ENCODE results near the gene KMT2C. TPM values are rescaled to one million over a fixed set of nuclear protein-coding genes. Genes with fewer than 3 reads are reported as not detected.
A peak's percentile ranks its signal among the peaks of the same experiment; 100 is the strongest.

Gene KMT2C
- total RNA-seq, 5 donors from 2014 or later (not counting 1 experiment from before 2014, with no cell fraction given) = 90.8 to 134 (median 116) TPM

DNA sequence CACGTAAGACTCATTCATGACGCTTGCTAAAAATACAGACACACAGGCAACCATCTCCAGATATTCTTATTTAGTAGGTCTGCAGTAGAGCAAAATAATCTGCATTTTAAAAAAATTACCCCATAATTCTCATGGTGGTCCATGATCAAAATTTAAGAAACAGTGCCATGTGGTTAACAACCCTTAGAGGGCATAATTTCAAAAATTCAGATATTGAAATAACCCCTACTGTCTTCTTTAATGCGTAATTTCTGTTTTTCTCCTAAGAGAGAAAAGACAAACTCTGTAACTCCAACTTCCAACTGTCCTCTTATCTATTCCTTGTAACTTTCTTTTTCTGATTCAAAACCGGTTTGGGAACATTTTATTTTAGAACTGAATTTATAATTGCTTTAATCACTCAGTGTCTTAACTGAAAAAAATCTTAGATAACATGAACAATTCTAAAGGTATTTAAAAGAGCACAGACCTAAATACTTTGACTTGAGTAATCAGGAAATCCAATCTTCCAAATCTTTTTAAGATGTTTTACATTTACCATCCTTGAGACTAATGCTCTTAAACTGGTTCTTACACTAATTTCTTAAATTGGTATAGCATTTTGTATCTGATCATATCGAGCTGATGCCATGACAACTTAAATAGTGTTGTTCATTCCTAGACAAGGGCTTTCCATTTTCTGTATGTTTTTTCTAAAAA lies 262.3 kb downstream of the KMT2C start:
- peaks cover 0 to 8% (median 2%) of the 10 kb centered on the region in 3 donors for H3K4me1 Mint-ChIP-seq
- 100% methylated on average over 1 of the region's 5 CpGs for WGBS (ENCODE audit: insufficient coverage)
- ChIA-PET CTCF (no interaction called here), POLR2A (no interaction called here)
- H3K27me3 Mint-ChIP-seq = no peaks in the 10 kb centered on the region
- Histone ChIP-seq H3K9me3 (no peaks in the 10 kb centered on the region), H3K4me1 (ENCODE audit: control insufficient read depth in 1 of 2, extremely low read depth in 1 of 2, insufficient read depth in 2 of 2, low read length in 2 of 2) (no peaks in the 10 kb centered on the region), H3K27ac (ENCODE audit: low read length) (no peak overlapping the region), H3K4me3 (ENCODE audit: control insufficient read depth in 1 of 2, extremely low read depth in 1 of 2, low read length in 1 of 2) (no peak overlapping the region), H3K27me3 (replicated peaks in 1 of 2; ENCODE audit: control insufficient read depth in 2 of 2, extremely low read depth in 1 of 2, insufficient read depth in 2 of 2, low read length in 1 of 2) (no peaks in the 10 kb centered on the region), H3K36me3 (ENCODE audit: control insufficient read depth in 2 of 2, extremely low read depth in 1 of 2, insufficient read depth in 1 of 2, low read length in 1 of 2) (peaks cover 20 to 67% of the 10 kb centered on the region in 2 donors)
- H3K27ac Mint-ChIP-seq = peak overlapping the region in 1 of 2 donors; percentile 33
- ATAC-seq (replicated peaks in 1 of 4) = no peak
- no peak for DNase-seq
- H3K4me3 Mint-ChIP-seq = no peak overlapping the region
- H3K36me3 Mint-ChIP-seq = peaks cover 42% of the 10 kb centered on the region
- no peaks in the 10 kb centered on the region for H3K9me3 Mint-ChIP-seq

GRCh38 chr7:152162287-152162686 lies 273.5 kb downstream of the KMT2C start:
- Mint-ChIP-seq H3K4me3 (no peak overlapping the region), H3K36me3 (peaks cover 54% of the 10 kb centered on the region), H3K9me3 (no peaks in the 10 kb centered on the region)

DNA sequence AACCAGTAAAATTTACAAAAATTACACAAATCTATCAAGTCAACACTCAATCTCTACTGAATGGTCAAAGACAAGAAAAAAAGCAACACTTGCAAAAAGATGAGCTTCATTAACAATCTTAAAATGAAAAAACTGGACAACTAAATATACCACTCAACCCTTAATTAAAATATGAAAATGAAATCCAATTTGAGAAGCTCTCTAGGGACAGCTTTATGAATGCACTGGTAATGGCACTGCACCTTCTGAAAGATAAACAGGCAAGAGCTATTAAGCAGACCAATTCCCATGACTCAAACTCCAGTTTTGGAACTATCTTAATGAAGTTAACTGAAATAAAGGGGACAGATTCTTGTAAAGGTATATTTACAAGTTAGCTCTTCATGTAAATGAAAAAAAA lies 274.6 kb downstream of the KMT2C start:
- Histone ChIP-seq H3K4me1 (ENCODE audit: control insufficient read depth in 1 of 2, extremely low read depth in 1 of 2, insufficient read depth in 2 of 2, low read length in 2 of 2) (no peaks in the 10 kb centered on the region), H3K27me3 (replicated peaks in 1 of 2; ENCODE audit: control insufficient read depth in 2 of 2, extremely low read depth in 1 of 2, insufficient read depth in 2 of 2, low read length in 1 of 2) (no peaks in the 10 kb centered on the region), H3K4me3 (ENCODE audit: control insufficient read depth in 1 of 2, extremely low read depth in 1 of 2, low read length in 1 of 2) (no peak overlapping the region), H3K27ac (ENCODE audit: low read length) (no peak overlapping the region), H3K36me3 (ENCODE audit: control insufficient read depth in 2 of 2, extremely low read depth in 1 of 2, insufficient read depth in 1 of 2, low read length in 1 of 2) (peaks cover 1 to 70% of the 10 kb centered on the region in 2 donors), H3K9me3 (no peaks in the 10 kb centered on the region)
- POLR2A ChIA-PET = no interaction called here
- H3K9me3 Mint-ChIP-seq = no peaks in the 10 kb centered on the region
- ATAC-seq (replicated peaks in 1 of 4) (no peak), DNase-seq (no peak)
- CTCF ChIA-PET = no interaction called here
- peak overlapping the region in 1 of 2 donors; percentile 16 for H3K27ac Mint-ChIP-seq
- H3K4me3 Mint-ChIP-seq = no peak overlapping the region
- H3K36me3 Mint-ChIP-seq = peaks cover 52% of the 10 kb centered on the region
- peaks cover 9 to 21% (median 11%) of the 10 kb centered on the region in 3 donors for H3K4me1 Mint-ChIP-seq
- no peaks in the 10 kb centered on the region for H3K27me3 Mint-ChIP-seq

More at GRCh38 chr7:152162287-152162686, 273.5 kb downstream of the KMT2C start:
- peaks cover 0 to 72% of the 10 kb centered on the region in 2 donors for H3K36me3 ChIP-seq (ENCODE audit: control insufficient read depth in 2 of 2, extremely low read depth in 1 of 2, insufficient read depth in 1 of 2, low read length in 1 of 2)
- WGBS (ENCODE audit: insufficient coverage) = 100% methylated on average over 1 of the region's 6 CpGs
- peaks cover 9 to 21% (median 11%) of the 10 kb centered on the region in 3 donors for H3K4me1 Mint-ChIP-seq
- CTCF ChIA-PET = no interaction called here
- no peak overlapping the region for H3K4me3 ChIP-seq (ENCODE audit: control insufficient read depth in 1 of 2, extremely low read depth in 1 of 2, low read length in 1 of 2)
- H3K27me3 Mint-ChIP-seq = no peaks in the 10 kb centered on the region
- H3K27me3 ChIP-seq (replicated peaks in 1 of 2; ENCODE audit: control insufficient read depth in 2 of 2, extremely low read depth in 1 of 2, insufficient read depth in 2 of 2, low read length in 1 of 2) = no peaks in the 10 kb centered on the region
- no peaks in the 10 kb centered on the region for H3K4me1 ChIP-seq (ENCODE audit: control insufficient read depth in 1 of 2, extremely low read depth in 1 of 2, insufficient read depth in 2 of 2, low read length in 2 of 2)
- ATAC-seq (replicated peaks in 1 of 4) (no peak), DNase-seq (no peak)
- POLR2A ChIA-PET = interaction anchor here in 1 of 2 donors (0.5 kb wide), 1 partner anchor 21 kb away, joined by 4 read pairs; no protein-coding TSS in a partner anchor
- no peaks in the 10 kb centered on the region for H3K9me3 ChIP-seq
- H3K27ac Mint-ChIP-seq = no peak overlapping the region
- H3K27ac ChIP-seq (ENCODE audit: low read length) = no peak overlapping the region

- Histone ChIP-seq H3K27me3 (replicated peaks in 1 of 2; ENCODE audit: control insufficient read depth in 2 of 2, extremely low read depth in 1 of 2, insufficient read depth in 2 of 2, low read length in 1 of 2) (no peaks in the 10 kb centered on the region), H3K9me3 (no peaks in the 10 kb centered on the region), H3K4me3 (ENCODE audit: control insufficient read depth in 1 of 2, extremely low read depth in 1 of 2, low read length in 1 of 2) (no peak overlapping the region), H3K4me1 (ENCODE audit: control insufficient read depth in 1 of 2, extremely low read depth in 1 of 2, insufficient read depth in 2 of 2, low read length in 2 of 2) (no peaks in the 10 kb centered on the region), H3K27ac (ENCODE audit: low read length) (no peak overlapping the region), H3K36me3 (ENCODE audit: control insufficient read depth in 2 of 2, extremely low read depth in 1 of 2, insufficient read depth in 1 of 2, low read length in 1 of 2) (peaks cover 6 to 74% of the 10 kb centered on the region in 2 donors)
- DNase-seq (no peak), ATAC-seq (replicated peaks in 1 of 4) (peak in 3 of 4 experiments; percentile 35 to 59 (median 41))
- peak overlapping the region; percentile 69 to 86 for H3K27ac Mint-ChIP-seq
- peaks cover 57% of the 10 kb centered on the region for H3K36me3 Mint-ChIP-seq
- peaks cover 9 to 21% (median 11%) of the 10 kb centered on the region in 3 donors for H3K4me1 Mint-ChIP-seq
- no peaks in the 10 kb centered on the region for H3K9me3 Mint-ChIP-seq
- POLR2A ChIA-PET = no interaction called here
- H3K4me3 Mint-ChIP-seq = peak overlapping the region; percentile 13 to 47 (median 25)
- no peaks in the 10 kb centered on the region for H3K27me3 Mint-ChIP-seq
- 0% methylated on average over 1 of the region's 11 CpGs for WGBS (ENCODE audit: insufficient coverage)
- CTCF ChIA-PET = no interaction called here
Observed at GRCh38 chr7:152158801-152159587, 276.8 kb downstream of the KMT2C start.

- Histone ChIP-seq H3K4me3 (ENCODE audit: control insufficient read depth in 1 of 2, extremely low read depth in 1 of 2, low read length in 1 of 2) (no peak overlapping the region), H3K36me3 (ENCODE audit: control insufficient read depth in 2 of 2, extremely low read depth in 1 of 2, insufficient read depth in 1 of 2, low read length in 1 of 2) (peaks cover 11 to 88% of the 10 kb centered on the region in 2 donors), H3K27me3 (replicated peaks in 1 of 2; ENCODE audit: control insufficient read depth in 2 of 2, extremely low read depth in 1 of 2, insufficient read depth in 2 of 2, low read length in 1 of 2) (no peaks in the 10 kb centered on the region), H3K4me1 (ENCODE audit: control insufficient read depth in 1 of 2, extremely low read depth in 1 of 2, insufficient read depth in 2 of 2, low read length in 2 of 2) (no peaks in the 10 kb centered on the region), H3K27ac (ENCODE audit: low read length) (no peak overlapping the region), H3K9me3 (no peaks in the 10 kb centered on the region)
- H3K36me3 Mint-ChIP-seq = peaks cover 64% of the 10 kb centered on the region
- DNase-seq (no peak), ATAC-seq (replicated peaks in 1 of 4) (no peak)
- no peaks in the 10 kb centered on the region for H3K27me3 Mint-ChIP-seq
- 71% methylated on average over 1 of the region's 5 CpGs for WGBS (ENCODE audit: insufficient coverage)
- POLR2A ChIA-PET = interaction anchor here in 1 of 2 donors (0.7 kb wide), 1 partner anchor 9 kb away, joined by 3 read pairs; no protein-coding TSS in a partner anchor
- H3K27ac Mint-ChIP-seq = peak overlapping the region; percentile 61 to 78
- no peaks in the 10 kb centered on the region for H3K9me3 Mint-ChIP-seq
- CTCF ChIA-PET = interaction anchor here (0.6 kb wide), 2 partner anchors 19 to 83 kb away, joined by 5 to 15 read pairs; no protein-coding TSS in a partner anchor
- H3K4me3 Mint-ChIP-seq = no peak overlapping the region
- peaks cover 0 to 3% (median 2%) of the 10 kb centered on the region in 3 donors for H3K4me1 Mint-ChIP-seq
Observed at GRCh38 chr7:152152267-152152666, 283.5 kb downstream of the KMT2C start.

DNA sequence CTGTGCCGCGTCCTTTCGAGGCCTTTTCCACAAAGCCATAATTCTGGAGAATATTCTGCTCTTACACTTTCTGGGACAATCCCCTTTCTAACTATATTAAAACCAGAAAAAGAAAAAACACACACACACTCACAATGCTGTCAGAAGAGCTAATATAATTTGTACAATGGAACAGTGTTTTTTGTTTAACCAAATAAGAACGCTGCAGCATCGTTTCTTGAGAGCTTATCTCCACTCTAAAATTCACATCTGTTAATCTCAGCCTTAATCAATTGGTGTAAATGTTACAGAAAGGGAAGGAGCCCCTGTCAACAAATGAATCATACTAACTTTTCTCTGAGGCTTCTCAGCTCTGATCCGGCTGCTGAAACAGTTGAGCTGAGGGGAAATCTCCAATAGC lies 286.4 kb downstream of the KMT2C start:
- CTCF ChIA-PET = interaction anchor here (0.6 to 1.2 kb wide), 4 partner anchors 14 to 34 kb away, joined by 3 to 4 read pairs (median 4); no protein-coding TSS in a partner anchor
- Mint-ChIP-seq H3K27ac (peak overlapping the region; percentile 9 to 55), H3K9me3 (no peaks in the 10 kb centered on the region), H3K36me3 (peaks cover 55% of the 10 kb centered on the region), H3K27me3 (no peaks in the 10 kb centered on the region), H3K4me3 (no peak overlapping the region), H3K4me1 (peaks cover 23 to 26% (median 24%) of the 10 kb centered on the region in 3 donors)
- Histone ChIP-seq H3K36me3 (ENCODE audit: control insufficient read depth in 2 of 2, extremely low read depth in 1 of 2, insufficient read depth in 1 of 2, low read length in 1 of 2) (peaks cover 6 to 68% of the 10 kb centered on the region in 2 donors), H3K4me3 (ENCODE audit: control insufficient read depth in 1 of 2, extremely low read depth in 1 of 2, low read length in 1 of 2) (no peak overlapping the region), H3K9me3 (no peaks in the 10 kb centered on the region), H3K27ac (ENCODE audit: low read length) (no peak overlapping the region), H3K4me1 (ENCODE audit: control insufficient read depth in 1 of 2, extremely low read depth in 1 of 2, insufficient read depth in 2 of 2, low read length in 2 of 2) (peaks cover 14% of the 10 kb centered on the region in 2 experiments), H3K27me3 (replicated peaks in 1 of 2; ENCODE audit: control insufficient read depth in 2 of 2, extremely low read depth in 1 of 2, insufficient read depth in 2 of 2, low read length in 1 of 2) (no peaks in the 10 kb centered on the region)
- ATAC-seq (replicated peaks in 1 of 4) (no peak), DNase-seq (no peak)
- 100% methylated on average over 3 of the region's 6 CpGs for WGBS (ENCODE audit: insufficient coverage)
- POLR2A ChIA-PET = no interaction called here

Measured in T-cell (primary cell).